Lower lobe of right lung (tissue), 2 donors: ENCODE data around the gene PTGES2. TPM values are rescaled to one million over a fixed set of nuclear protein-coding genes. Genes with fewer than 3 reads are reported as not detected.
"Not testable (repeated sequence)": the region's sequence is repeated elsewhere in the genome, so short reads cannot be mapped to it uniquely, and the experiment has no call there.

ENCODE experiments used
- ATAC-seq, 2 donors: fragments of 200-7000 bp; cut with Tn5 transposase; one replicate each; pipeline ENCODE4 v1.9.1; 2020 to 2022; ENCODE audit warnings: mild to moderate bottlenecking in 2 of 2, moderate library complexity in 2 of 2
- DNase-seq: peaks from one replicate; pipeline ENCODE4 v3.0.0-alpha.2; 2020
- H3K27ac ChIP-seq: fragments of 200-600 bp; one replicate; pipeline ENCODE4 v1.8.0; 2022
- H3K27me3 ChIP-seq: fragments of 200-600 bp; one replicate; pipeline ENCODE4 v1.8.0; 2022; ENCODE audit warnings: low read depth
- H3K36me3 ChIP-seq: fragments of 200-600 bp; one replicate; pipeline ENCODE4 v1.8.0; 2022; ENCODE audit warnings: mild to moderate bottlenecking
- H3K4me1 ChIP-seq: fragments of 200-600 bp; one replicate; pipeline ENCODE4 v1.8.0; 2022
- H3K4me3 ChIP-seq: fragments of 200-600 bp; one replicate; pipeline ENCODE4 v1.8.0; 2022; ENCODE audit warnings: mild to moderate bottlenecking
- H3K9me3 ChIP-seq: fragments of 200-600 bp; one replicate; pipeline ENCODE4 v1.8.0; 2022
- intact Hi-C: fragments of 100-400 bp; cut with DNase I; formaldehyde crosslinking; loops from one replicate; pipeline ENCODE4 v1.11.0; 2022
- total RNA-seq: library from RNA; stranded (reverse); fragmentation: NEBNext Ultra II Directional; extraction: Animal tissue kit (Norgen Biotek cat#: 25700); gene quantifications from one replicate; pipeline ENCODE4 v1.2.1, GENCODE V29; 2021
- TF ChIP-seq, protein P1 (sequence below): fragments of 200-600 bp; IDR thresholded peaks from one replicate; pipeline ENCODE4 v1.8.0; 2022; ENCODE audit warnings: antibody characterized with exemption, mild to moderate bottlenecking
- donor health status: DM: no; HTN: yes; CAD: no; lungs with severe emphysema.

Gene PTGES2
- total RNA-seq, 1 donor from 2014 or later: 30.6 TPM

DNA sequence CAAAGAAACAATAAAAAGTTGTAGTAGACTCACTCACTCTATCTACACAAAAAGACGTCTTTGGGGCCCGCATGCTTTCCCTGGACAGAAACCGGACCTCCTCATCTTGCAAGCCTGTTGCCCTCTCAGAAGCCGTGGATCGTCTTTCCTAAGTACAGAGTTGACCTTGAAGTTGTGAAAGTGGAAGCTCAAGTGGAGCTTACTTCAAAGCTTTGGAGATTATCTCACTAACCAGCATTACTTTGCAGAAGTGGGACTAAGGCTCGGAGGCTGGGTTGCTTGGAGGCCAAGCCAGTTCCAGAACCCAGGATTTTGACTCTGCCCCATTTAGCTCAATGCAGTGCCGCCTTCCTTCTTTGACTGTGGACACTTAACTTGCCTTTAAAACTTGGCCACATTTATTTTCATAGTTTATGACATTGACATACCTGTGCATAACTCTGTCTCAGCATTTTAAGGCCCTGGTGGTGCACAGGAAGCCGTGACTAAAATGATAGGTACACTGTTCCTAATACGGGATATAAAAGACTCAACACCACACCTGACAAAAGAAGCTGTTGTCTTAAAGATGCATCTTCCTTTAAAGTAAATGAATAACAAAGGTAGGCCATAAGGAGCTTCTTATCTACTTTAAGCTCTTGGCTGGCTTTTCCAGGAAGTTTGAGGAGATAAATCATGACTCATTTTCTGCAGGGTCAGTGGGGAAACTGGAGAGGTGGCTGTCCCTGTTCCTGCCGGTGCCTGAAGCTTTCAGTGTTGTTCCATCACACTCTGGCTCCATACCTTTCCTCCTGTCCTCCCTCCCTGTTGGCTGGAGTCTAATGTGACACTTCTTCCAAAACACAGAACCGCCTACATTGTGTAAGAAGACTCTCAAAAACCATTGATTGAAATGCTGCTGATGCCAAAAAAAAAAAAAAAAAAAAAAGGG, 48.8 kb downstream of the PTGES2 start:
- Histone ChIP-seq H3K4me3 (no peak overlapping the region), H3K27ac (peak overlapping the region; percentile 26), H3K4me1 (peaks cover 74% of the 10 kb centered on the region), H3K27me3 (no peaks in the 10 kb centered on the region), H3K9me3 (no peaks in the 10 kb centered on the region), H3K36me3 (no peaks in the 10 kb centered on the region)
- TF ChIP-seq, protein P1, sequence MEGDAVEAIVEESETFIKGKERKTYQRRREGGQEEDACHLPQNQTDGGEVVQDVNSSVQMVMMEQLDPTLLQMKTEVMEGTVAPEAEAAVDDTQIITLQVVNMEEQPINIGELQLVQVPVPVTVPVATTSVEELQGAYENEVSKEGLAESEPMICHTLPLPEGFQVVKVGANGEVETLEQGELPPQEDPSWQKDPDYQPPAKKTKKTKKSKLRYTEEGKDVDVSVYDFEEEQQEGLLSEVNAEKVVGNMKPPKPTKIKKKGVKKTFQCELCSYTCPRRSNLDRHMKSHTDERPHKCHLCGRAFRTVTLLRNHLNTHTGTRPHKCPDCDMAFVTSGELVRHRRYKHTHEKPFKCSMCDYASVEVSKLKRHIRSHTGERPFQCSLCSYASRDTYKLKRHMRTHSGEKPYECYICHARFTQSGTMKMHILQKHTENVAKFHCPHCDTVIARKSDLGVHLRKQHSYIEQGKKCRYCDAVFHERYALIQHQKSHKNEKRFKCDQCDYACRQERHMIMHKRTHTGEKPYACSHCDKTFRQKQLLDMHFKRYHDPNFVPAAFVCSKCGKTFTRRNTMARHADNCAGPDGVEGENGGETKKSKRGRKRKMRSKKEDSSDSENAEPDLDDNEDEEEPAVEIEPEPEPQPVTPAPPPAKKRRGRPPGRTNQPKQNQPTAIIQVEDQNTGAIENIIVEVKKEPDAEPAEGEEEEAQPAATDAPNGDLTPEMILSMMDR: no peak
- ATAC-seq (peak; percentile 75 to 78), DNase-seq (no peak)
- intact Hi-C loops: no loop called here

DNA sequence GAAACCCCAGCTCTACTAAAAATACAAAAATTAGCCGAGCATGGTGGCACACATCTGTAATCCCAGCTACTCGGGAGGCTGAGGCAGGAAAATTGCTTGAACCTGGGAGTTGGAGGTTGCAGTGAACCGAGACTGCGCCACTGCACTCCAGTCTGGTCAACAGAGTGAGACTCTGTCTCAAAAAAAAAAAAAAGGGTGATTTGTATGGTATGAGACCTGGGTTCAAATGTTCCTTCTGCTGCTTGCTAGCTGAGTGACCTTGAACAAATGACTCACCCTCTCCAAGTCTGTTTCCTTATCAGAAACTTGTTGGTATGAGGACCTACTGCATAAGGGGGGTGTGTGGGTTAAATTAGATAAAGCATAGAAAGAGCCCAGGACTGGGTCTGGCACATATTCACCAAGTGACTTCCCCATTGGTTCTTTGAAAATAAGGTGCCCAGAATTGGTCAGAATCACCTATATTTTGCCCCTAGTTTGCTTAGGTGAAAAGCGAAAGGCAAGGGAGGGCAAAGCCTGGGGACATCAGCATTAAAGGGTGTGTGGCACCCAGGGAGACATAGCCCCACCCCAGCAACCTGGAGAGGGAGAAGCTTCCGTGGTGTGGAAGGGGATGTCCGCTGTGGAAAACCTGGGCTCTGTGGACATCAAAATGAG, 49.6 kb downstream of the PTGES2 start:
- Histone ChIP-seq H3K4me1 (peaks cover 80% of the 10 kb centered on the region), H3K27ac (peak overlapping the region; percentile 26)
- ATAC-seq: peak in 1 of 2 donors; percentile 56

DNA sequence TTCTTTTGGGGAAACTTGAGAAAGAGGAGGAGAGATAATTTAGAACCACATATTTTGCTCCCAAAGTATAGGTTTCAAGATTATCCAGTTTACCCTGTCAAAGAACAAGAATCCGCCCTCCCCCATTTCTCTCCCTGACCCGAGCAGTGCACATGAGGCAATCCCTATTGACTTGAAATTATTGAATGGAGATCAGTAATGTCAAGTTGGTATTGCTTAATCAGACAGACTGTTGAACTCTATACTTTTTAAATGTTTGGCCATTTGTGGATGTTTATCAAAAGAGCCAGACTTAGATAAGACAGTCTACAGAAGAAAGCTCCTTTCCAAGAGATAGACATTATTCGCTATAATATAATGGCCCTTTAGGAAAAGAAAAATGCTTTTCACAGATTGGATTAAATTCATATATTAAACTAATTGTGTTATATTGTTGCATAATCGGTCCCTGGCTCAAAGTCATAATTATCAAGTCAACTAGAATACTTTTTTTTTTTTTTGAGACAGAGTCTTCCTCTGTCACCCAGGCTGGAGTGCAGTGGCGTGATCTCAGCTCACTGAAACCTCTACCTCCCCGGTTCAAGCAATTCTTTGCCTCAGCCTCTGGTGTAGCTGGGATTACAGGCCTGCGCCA, 54.2 kb downstream of the PTGES2 start:
- DNase-seq (no peak), ATAC-seq (peak in 1 of 2 donors; percentile 30)
- Histone ChIP-seq H3K4me3 (peak overlapping the region; percentile 24), H3K27ac (peak overlapping the region; percentile 79), H3K36me3 (no peaks in the 10 kb centered on the region), H3K9me3 (no peaks in the 10 kb centered on the region), H3K27me3 (no peaks in the 10 kb centered on the region), H3K4me1 (peaks cover 84% of the 10 kb centered on the region)
- TF ChIP-seq, protein P1: no peak
- intact Hi-C loops: no loop called here

More for the DNA sequence above, 49.6 kb downstream of the PTGES2 start:
- intact Hi-C loops: no loop called here
- DNase-seq: no peak
- no peaks in the 10 kb centered on the region for H3K36me3 ChIP-seq
- TF ChIP-seq, protein P1: no peak
- no peaks in the 10 kb centered on the region for H3K9me3 ChIP-seq
- H3K27me3 ChIP-seq: no peaks in the 10 kb centered on the region
- no peak overlapping the region for H3K4me3 ChIP-seq

DNA sequence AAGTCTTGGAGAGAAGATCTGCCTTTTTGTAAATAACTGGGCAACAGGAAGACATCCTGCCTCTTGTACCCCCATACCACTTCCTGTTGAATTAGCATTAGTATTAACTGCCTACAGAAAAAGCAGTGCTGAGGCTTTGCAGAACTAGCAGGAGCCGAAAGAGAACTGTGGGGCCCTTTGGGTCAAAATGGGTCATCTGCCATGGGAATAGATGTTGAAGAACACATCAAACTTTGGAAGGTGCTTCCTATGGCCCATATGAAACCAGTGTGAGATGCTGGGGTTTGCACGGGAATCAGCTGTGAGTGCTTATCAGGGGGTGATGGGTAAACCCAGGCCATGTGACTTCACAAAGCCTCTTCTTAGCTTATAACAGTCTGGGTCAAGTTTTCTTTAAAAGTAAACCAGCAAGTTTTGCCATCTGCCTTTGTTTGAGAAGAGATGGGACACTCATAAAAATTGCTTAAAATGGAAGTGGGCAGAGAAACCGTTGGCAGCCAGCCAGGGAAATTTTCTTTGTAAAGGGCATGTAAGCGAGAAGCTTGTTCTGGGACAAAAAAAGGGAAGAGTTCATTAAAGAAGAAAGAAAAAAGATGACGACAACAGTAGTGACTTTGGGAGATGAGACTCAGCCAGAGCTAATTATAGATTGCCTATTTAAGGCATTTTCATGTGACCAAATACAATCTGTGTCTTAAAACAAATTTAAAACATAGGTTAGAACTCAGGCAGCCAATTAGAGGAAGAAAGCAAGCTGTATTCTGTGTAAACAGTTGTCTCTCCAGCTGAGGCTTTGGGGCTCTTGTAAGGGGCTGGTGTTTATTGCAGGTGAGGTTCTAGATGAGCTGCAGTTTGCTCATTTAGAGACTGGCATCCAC, 55.1 kb downstream of the PTGES2 start:
- peaks cover 74% of the 10 kb centered on the region for H3K4me1 ChIP-seq
- no peak for ATAC-seq
- H3K4me3 ChIP-seq: peak overlapping the region; percentile 24

DNA sequence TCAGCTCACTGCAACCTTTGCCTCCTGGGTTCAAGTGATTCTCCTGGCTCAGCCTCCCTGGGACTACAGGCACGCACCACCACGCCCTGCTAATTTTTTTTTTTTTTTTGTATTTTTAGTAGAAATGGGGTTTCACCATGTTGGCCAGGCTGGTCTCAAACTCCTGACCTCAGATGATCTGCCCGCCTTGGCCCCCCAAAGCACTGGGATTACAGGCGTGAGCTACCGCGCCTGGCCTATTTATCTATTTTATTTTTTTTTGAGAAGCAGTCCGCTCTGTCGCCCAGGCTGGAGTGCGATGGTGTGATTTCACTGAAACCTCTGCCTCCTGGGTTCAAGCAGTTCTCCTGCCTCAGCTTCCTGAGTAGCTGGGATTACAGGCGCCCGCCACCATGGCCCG, 56.1 kb downstream of the PTGES2 start:
- H3K4me1 ChIP-seq: peaks cover 77% of the 10 kb centered on the region
- H3K27me3 ChIP-seq, H3K36me3 ChIP-seq, H3K9me3 ChIP-seq, ATAC-seq, intact Hi-C loops, DNase-seq: not testable (repeated sequence)
- peak overlapping the region; percentile 79 for H3K27ac ChIP-seq
- peak overlapping the region; percentile 24 for H3K4me3 ChIP-seq

More for the DNA sequence above, 55.1 kb downstream of the PTGES2 start:
- peak overlapping the region; percentile 79 for H3K27ac ChIP-seq
- peak; percentile 77 for DNase-seq
- TF ChIP-seq, protein P1: no peak
- intact Hi-C loops: no loop called here
- no peaks in the 10 kb centered on the region for H3K27me3 ChIP-seq
- H3K9me3 ChIP-seq: no peaks in the 10 kb centered on the region
- no peaks in the 10 kb centered on the region for H3K36me3 ChIP-seq
